VCaP (cell line): ENCODE data around the gene ITGB7.

Source experiments
- H3K27ac ChIP-seq: fragments of 450-650 bp; 2 replicates; pipeline ENCODE4 v1.5.1; 2017
- CTCF ChIP-seq: fragments of 450-650 bp; conservative IDR thresholded peaks from 2 replicates; pipeline ENCODE4 v1.5.1; 2017; ENCODE audit warnings: mild to moderate bottlenecking, moderate library complexity

The ITGB7 gene

GRCh38 chr12:53219292-53219955 lies 12.4 kb upstream of the ITGB7 start:
- no peak for TF ChIP-seq CTCF
- peak overlapping the region; percentile 94 for H3K27ac ChIP-seq

GRCh38 chr12:53218551-53219291 lies 11.7 kb upstream of the ITGB7 start:
- no peak for TF ChIP-seq CTCF
- H3K27ac ChIP-seq: peak overlapping the region; percentile 94; the same call in 1 of the 2 replicates

GRCh38 chr12:53217931-53218307 lies 10.9 kb upstream of the ITGB7 start:
- no peak overlapping the region for H3K27ac ChIP-seq
- TF ChIP-seq CTCF: no peak

GRCh38 chr12:53217051-53217930 lies 10.2 kb upstream of the ITGB7 start:
- no peak overlapping the region for H3K27ac ChIP-seq
- no peak for TF ChIP-seq CTCF

- no peak for TF ChIP-seq CTCF
- no peak overlapping the region for H3K27ac ChIP-seq
These were observed 8.4 kb upstream of the ITGB7 start for GRCh38 chr12:53215497-53215896.

- no peak for TF ChIP-seq CTCF
- no peak overlapping the region for H3K27ac ChIP-seq
These were observed 7.8 kb upstream of the ITGB7 start for GRCh38 chr12:53214687-53215455.
